ENCODE measurements around the gene CDKN1B.

Gene CDKN1B

GRCh38 chr12:12701457-12701856, 15.7 kb upstream of the CDKN1B start:
- DNase-seq (ENCODE audit: low read depth, low spot score) = no peak

- no peak for DNase-seq (ENCODE audit: low read depth, low spot score)
Observed at GRCh38 chr12:12704593-12705230, 12.5 kb upstream of the CDKN1B start.

DNA sequence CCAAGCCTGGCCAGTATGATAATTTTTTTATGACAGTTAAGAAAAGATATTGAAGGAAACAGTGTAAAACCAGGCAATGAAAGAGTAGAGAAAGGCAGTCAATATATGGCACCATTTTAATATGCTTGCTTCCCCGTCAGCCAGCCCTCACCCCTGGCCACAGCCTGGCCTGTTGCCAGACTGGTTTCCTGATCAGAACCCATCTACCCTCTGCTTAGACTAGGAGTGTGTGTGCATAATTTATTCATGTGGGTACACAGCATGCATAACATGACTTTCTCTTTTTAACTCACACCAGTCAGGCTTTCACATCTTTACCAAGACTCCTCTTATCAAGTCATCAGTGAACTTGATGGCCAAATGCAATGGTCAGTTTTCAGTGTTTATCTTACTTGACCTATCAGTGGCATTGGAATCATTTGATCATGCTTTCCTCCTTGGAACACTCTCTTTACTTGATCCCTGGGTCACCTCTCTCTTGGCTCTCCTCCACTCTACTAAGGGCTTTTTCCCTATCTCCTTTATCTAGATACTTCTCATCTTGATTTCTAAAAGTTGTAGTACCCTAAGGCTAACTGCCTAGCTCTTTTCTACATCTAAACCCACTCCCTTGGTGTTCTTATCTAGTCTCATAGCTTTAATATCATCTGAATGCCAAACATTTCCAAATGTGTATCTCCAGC, 11.2 kb upstream of the CDKN1B start:
- no peak for DNase-seq (ENCODE audit: low read depth, low spot score)

DNA sequence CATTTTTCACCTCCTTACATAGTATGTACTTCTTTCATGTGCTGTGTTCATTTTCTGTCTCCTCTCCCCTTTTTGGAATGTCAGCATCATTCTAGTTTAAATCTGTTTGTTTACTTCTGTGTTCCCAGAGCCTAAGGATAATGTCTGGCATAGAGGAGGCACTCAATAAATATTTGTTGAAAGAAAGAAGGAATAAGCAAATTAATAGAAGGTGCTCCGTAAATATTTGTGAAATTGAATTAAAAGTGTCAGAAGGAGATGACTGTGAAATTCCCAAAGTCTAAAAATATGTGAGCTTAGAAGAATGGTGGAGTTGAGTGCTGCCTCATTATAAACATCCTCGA, 3.3 kb upstream of the CDKN1B start:
- DNase-seq (ENCODE audit: low read depth, low spot score) = no peak

GRCh38 chr12:12714276-12715021, 2.7 kb upstream of the CDKN1B start:
- peak; percentile 26 for DNase-seq (ENCODE audit: low read depth, low spot score)

DNA sequence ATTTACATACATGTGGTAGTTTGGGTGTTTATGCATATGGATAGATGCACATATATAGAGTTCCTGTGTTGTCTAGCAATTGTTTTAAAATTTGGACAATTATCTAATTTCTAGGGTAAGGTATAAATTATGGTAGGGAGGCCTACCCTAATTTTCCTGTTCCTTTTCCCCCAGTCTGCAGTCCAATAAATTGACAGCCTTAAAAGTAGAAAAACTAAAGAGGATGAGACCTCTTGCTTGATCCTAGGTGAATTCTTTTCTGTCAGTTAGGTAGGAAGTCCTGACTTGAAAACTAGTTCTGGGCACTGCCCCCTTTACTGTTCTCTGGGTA, 2.1 kb upstream of the CDKN1B start:
- no peak for DNase-seq (ENCODE audit: low read depth, low spot score)

DNA sequence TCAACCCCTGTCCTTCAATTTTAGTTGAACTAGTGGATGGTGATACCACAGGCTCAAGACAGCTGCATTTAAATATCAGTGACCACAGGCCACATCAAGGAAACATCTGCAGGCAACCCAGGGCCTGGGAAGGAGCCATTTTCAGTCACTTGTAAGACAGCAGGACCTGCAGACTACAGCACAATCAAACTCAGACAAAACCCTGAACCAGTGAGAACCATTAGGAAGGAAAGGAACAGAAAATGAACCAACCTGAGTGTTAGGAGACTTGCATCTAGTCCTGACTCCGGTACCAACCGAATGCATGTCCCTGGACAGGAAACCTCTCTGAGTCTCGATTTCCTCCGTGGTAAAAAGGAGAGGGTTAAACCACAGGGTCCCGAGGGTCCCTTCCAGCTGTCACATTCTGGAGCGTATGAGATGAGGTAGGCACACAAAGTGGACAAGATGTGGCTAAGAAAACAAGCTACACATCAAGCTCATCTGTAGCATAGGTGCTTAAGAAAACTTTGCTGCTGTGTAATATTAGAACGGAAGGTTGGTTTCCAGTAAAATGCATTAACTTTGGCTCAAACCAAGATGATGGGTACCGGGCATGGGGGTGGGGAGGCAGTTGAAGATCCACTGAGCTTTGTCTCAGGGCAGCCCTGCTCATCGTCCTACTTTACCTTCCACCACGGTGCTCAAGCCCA, 1.6 kb upstream of the CDKN1B start:
- DNase-seq (ENCODE audit: low read depth, low spot score) = no peak

- no peak for DNase-seq (ENCODE audit: low read depth, low spot score)
Observed at GRCh38 chr12:12716151-12716792, 896 bp upstream of the CDKN1B start.

DNA sequence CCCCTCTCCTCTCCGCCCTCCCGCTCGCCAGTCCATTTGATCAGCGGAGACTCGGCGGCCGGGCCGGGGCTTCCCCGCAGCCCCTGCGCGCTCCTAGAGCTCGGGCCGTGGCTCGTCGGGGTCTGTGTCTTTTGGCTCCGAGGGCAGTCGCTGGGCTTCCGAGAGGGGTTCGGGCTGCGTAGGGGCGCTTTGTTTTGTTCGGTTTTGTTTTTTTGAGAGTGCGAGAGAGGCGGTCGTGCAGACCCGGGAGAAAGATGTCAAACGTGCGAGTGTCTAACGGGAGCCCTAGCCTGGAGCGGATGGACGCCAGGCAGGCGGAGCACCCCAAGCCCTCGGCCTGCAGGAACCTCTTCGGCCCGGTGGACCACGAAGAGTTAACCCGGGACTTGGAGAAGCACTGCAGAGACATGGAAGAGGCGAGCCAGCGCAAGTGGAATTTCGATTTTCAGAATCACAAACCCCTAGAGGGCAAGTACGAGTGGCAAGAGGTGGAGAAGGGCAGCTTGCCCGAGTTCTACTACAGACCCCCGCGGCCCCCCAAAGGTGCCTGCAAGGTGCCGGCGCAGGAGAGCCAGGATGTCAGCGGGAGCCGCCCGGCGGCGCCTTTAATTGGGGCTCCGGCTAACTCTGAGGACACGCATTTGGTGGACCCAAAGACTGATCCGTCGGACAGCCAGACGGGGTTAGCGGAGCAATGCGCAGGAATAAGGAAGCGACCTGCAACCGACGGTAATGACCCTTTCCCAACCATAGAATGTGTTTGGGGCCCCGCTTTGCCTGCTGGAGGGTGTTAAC, 615 bp downstream of the CDKN1B start:
- no peak for DNase-seq (ENCODE audit: low read depth, low spot score)

GRCh38 chr12:12718381-12718759, 1.2 kb downstream of the CDKN1B start:
- DNase-seq (ENCODE audit: low read depth, low spot score) = no peak

DNA sequence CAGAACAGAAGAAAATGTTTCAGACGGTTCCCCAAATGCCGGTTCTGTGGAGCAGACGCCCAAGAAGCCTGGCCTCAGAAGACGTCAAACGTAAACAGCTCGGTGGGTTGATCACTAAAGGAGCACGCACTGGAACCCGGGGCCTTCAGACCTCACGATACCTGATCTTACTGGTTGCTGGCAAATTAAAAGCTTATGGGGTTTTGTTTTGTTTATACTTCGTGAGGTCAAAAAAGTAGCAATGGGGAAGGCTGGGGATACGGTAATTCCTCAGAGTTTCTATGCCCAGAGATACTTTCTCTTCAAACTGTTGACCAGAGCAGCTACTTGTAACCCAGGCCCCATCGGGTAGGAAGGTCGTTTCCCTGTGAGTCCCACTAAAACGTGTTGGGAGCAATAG, 1.7 kb downstream of the CDKN1B start:
- DNase-seq (ENCODE audit: low read depth, low spot score) = no peak

DNA sequence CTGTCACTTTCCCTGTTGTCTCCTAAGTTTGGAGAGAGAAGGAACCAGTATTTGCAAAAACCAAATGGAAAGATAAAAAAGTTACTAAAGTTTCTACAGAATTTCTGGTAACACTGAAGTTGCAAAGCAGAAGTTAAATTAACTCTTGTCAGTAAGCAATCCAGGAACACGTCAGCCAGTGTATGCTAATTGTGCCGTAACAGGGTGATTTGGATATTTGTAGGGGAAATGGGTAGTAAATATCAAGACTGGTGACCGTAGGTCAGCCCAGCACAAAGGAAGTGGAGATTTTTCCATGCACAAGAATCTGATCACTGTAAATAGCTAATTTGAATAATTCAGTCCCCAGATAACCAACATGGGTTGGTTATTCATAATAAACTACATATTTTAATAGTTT, 2.3 kb downstream of the CDKN1B start:
- DNase-seq (ENCODE audit: low read depth, low spot score) = no peak

- DNase-seq (ENCODE audit: low read depth, low spot score) = no peak
Observed at GRCh38 chr12:12720052-12720451, 2.9 kb downstream of the CDKN1B start.

GRCh38 chr12:12720672-12721161, 3.5 kb downstream of the CDKN1B start:
- no peak for DNase-seq (ENCODE audit: low read depth, low spot score)

- no peak for DNase-seq (ENCODE audit: low read depth, low spot score)
Observed at GRCh38 chr12:12721176-12721751, 4.1 kb downstream of the CDKN1B start.

GRCh38 chr12:12721814-12722434, 4.8 kb downstream of the CDKN1B start:
- no peak for DNase-seq (ENCODE audit: low read depth, low spot score)

- DNase-seq (ENCODE audit: low read depth, low spot score) = no peak
Observed at GRCh38 chr12:12722435-12723148, 5.4 kb downstream of the CDKN1B start.

DNA sequence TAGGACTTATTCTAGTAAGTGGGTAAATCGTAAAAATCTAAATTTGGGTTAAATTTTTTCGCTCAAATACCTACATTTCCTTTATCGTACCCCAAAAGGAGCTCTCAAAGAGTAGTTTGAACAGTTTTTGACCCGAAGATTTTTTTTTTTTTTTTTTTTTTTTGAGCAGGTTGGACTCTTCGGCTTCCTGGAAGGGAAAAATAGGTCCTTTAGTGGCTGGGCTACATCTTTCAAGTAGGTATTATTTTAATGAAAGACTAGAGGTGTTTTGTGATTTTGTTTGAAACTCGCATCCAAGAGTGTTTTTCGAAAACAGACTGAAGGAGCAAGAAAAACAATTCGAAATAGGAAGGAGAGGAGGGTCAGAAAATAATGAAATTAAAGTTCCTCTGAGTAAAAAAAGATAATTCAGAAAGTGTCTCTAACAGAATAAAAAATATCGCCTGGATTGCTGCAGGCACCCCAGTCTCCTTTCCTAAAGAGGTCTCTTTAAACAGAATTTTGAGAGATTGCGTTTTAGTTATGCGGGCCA, 6.0 kb downstream of the CDKN1B start:
- DNase-seq (ENCODE audit: low read depth, low spot score) = no peak

DNA sequence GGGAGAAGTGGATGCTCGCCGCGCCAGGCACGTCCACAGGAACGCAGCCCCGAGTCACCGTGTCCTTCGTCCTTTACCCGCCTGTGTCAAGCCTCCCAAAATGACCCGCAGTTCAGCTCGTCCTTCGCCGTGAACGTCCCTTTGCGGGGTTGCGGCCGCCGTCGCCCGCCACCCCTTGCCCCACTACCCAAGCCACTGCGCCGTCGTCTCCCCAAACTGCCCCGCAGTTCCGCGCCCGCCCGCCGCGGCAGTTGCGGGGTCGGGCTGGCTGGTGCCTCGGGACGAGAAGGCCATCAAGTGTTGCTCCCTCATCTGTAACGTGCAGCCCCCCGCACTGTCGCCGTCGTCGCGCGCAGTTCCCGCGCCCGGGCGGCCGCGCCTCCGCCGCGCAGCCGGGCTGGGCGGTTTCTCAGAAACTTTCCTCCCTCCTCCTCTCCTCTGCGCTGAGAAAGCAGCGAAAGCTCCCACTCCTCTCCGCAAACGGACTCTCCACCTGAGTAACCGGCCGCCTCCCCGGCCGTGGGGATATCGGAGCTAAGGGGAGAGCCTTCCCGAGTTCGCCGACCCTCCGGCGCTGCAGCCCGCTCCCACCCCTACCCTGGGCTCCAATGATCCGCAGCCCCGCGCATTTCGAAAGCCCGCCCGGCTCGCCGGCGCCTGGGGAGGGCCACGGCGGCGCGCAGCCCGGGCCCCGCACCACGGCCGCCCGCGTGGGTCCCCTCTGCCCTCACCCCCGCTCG, 6.7 kb downstream of the CDKN1B start:
- no peak for DNase-seq (ENCODE audit: low read depth, low spot score)
